Sigmoid colon (tissue), 4 donors: ENCODE results near the gene TFR2.

Source experiments
- EP300 ChIP-seq, 4 donors: sonication (generic); formaldehyde crosslinking; IDR thresholded peaks; one replicate each; pipeline ENCODE4 v1.6.1; 2017; ENCODE audit warnings: antibody characterized with exemption in 4 of 4
- POLR2A ChIP-seq, 2 donors: fragments of 450-650 bp; IDR thresholded peaks; one replicate each; pipeline ENCODE4 v1.6.1; 2016; ENCODE audit warnings: antibody characterized with exemption in 2 of 2, mild to moderate bottlenecking in 2 of 2, moderate library complexity in 2 of 2
- POLR2AphosphoS5 ChIP-seq, 4 donors: sonication (generic); formaldehyde crosslinking; IDR thresholded peaks; one replicate each; pipeline ENCODE4 v1.6.1; 2017; ENCODE audit warnings: antibody characterized with exemption in 4 of 4
- TF ChIP-seq, protein P1 (sequence below), 4 experiments: fragments of 450-650 bp in 3 of 4; fragments of 200-600 bp in 1 of 4; IDR thresholded peaks; one replicate each; pipeline ENCODE4 v1.5.1; 2016 to 2019; ENCODE audit warnings: antibody characterized with exemption in 4 of 4, mild to moderate bottlenecking in 3 of 4, moderate library complexity in 2 of 4

DNA sequence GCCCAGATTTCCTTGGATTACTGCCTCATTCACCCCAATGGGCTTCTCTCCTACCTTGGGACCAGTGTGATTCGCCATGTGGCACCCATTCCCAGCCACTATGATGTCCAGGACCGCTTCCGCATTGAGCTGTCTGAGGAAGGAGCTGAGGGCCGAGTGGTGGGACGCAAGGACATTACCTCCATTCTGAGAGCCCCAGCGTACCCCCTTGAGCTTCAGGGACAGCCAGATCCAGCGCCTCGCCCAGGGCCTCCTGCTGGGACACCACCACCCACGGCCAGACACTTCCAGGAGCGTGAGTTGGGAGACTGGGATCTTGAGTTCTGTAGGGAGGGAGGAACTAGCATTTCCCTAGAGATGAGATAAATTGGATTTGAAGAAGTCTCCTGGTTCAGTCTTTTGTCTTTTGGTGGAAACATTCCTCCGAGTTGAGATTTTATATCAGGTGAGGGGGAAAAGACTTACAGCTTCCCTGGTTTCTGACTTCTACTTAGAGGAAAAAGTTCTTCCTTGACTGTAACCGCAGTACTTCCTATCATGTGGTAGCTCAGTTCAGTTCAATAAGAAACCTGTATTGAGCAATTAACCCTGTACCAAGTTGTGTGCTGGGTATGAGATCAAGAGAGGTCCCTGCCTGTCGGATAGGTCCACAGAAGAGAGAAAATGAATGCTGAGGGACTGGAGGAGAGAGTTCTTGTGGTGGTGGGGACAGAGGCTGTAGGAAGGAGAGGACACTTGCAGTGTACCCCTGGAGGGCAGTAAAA, 27.8 kb downstream of the TFR2 start:
- TF ChIP-seq POLR2A (IDR thresholded peaks at IDR 0.05), result no peak
- TF ChIP-seq, protein P1, sequence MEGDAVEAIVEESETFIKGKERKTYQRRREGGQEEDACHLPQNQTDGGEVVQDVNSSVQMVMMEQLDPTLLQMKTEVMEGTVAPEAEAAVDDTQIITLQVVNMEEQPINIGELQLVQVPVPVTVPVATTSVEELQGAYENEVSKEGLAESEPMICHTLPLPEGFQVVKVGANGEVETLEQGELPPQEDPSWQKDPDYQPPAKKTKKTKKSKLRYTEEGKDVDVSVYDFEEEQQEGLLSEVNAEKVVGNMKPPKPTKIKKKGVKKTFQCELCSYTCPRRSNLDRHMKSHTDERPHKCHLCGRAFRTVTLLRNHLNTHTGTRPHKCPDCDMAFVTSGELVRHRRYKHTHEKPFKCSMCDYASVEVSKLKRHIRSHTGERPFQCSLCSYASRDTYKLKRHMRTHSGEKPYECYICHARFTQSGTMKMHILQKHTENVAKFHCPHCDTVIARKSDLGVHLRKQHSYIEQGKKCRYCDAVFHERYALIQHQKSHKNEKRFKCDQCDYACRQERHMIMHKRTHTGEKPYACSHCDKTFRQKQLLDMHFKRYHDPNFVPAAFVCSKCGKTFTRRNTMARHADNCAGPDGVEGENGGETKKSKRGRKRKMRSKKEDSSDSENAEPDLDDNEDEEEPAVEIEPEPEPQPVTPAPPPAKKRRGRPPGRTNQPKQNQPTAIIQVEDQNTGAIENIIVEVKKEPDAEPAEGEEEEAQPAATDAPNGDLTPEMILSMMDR (IDR thresholded peaks at IDR 0.05), result no peak
- no peak for TF ChIP-seq POLR2AphosphoS5 (IDR thresholded peaks at IDR 0.05)
- TF ChIP-seq EP300 (IDR thresholded peaks at IDR 0.05), result no peak
